ENCODE data around the gene TSPO.

DNA sequence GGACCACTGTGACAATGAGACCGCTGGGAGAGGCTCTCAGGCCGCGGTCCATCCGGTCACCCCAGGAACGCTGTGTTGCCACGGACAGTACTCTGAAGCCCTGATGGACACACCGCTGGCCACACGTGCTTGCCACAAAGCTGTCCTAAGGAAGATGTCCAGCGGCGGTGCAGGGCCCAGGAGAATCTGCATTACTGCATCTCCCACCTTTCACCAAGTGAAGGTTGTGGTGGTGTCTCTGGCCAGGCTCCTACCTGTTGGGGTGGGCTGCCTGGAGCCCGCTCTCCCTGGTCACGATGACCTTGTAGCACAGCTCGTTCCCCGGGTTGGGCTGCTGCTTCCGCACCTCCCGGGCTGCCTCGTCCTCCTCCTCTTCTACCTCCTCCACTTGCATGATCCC, 31.4 kb downstream of the TSPO start:
- TF ChIP-seq, protein P1, sequence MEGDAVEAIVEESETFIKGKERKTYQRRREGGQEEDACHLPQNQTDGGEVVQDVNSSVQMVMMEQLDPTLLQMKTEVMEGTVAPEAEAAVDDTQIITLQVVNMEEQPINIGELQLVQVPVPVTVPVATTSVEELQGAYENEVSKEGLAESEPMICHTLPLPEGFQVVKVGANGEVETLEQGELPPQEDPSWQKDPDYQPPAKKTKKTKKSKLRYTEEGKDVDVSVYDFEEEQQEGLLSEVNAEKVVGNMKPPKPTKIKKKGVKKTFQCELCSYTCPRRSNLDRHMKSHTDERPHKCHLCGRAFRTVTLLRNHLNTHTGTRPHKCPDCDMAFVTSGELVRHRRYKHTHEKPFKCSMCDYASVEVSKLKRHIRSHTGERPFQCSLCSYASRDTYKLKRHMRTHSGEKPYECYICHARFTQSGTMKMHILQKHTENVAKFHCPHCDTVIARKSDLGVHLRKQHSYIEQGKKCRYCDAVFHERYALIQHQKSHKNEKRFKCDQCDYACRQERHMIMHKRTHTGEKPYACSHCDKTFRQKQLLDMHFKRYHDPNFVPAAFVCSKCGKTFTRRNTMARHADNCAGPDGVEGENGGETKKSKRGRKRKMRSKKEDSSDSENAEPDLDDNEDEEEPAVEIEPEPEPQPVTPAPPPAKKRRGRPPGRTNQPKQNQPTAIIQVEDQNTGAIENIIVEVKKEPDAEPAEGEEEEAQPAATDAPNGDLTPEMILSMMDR (conservative IDR thresholded peaks at IDR 0.05): no peak
- no peak for TF ChIP-seq EZH2 (IDR thresholded peaks at IDR 0.05; ENCODE audit: low read depth)

All from PC-9 (cell line).